ENCODE results near the gene TRNP1.

The TRNP1 gene

DNA sequence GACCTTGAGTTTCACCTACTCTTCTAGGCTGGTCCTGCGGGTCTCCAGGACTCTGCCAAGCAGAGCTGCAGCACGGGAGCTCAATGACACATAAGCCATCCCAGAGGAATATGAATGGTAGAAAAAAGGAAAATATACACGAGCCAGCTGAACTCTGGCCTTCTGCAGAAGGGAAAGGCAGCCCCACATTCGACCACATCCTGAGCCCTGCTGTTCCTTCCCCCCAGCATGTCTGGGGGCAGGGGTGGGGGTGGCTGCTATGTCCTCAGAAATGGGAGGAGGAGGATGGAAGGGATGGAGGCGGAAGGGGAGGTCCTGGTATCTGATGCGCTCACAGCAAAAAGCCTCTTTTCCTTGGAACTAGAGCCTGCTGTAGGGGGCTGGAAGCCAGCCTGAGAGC, 21.1 kb upstream of the TRNP1 start:
- no peak for DNase-seq (ENCODE audit: low read depth)
- TF ChIP-seq, protein P1, sequence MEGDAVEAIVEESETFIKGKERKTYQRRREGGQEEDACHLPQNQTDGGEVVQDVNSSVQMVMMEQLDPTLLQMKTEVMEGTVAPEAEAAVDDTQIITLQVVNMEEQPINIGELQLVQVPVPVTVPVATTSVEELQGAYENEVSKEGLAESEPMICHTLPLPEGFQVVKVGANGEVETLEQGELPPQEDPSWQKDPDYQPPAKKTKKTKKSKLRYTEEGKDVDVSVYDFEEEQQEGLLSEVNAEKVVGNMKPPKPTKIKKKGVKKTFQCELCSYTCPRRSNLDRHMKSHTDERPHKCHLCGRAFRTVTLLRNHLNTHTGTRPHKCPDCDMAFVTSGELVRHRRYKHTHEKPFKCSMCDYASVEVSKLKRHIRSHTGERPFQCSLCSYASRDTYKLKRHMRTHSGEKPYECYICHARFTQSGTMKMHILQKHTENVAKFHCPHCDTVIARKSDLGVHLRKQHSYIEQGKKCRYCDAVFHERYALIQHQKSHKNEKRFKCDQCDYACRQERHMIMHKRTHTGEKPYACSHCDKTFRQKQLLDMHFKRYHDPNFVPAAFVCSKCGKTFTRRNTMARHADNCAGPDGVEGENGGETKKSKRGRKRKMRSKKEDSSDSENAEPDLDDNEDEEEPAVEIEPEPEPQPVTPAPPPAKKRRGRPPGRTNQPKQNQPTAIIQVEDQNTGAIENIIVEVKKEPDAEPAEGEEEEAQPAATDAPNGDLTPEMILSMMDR (IDR thresholded peaks at IDR 0.05; ENCODE audit: low read length, missing control alignments), result no peak
- no peak overlapping the region for H3K4me3 ChIP-seq (replicated peaks; ENCODE audit: low read depth, low read length)

DNA sequence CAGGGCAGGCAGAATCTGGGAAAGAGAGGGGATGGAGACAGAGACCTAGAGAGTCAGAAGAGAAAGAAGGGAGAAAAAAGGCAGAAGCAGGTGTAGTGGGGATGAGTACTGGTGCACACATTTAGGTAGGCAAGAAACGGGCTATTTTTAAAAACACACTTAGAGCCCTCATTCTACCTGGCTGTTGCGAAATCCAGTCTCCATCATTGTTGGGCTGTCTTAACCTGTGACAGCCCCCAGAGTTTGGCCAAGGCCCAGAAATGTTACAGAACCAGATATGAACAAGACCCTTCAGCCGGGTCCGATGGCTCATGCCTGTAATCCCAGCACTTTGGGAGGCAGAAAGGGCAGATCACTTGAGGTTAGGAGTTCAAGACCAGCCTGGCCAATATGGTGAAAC, 20.7 kb upstream of the TRNP1 start:
- TF ChIP-seq, protein P1 (IDR thresholded peaks at IDR 0.05; ENCODE audit: low read length, missing control alignments), result no peak
- no peak overlapping the region for H3K4me3 ChIP-seq (replicated peaks; ENCODE audit: low read depth, low read length)
- no peak for DNase-seq (ENCODE audit: low read depth)

DNA sequence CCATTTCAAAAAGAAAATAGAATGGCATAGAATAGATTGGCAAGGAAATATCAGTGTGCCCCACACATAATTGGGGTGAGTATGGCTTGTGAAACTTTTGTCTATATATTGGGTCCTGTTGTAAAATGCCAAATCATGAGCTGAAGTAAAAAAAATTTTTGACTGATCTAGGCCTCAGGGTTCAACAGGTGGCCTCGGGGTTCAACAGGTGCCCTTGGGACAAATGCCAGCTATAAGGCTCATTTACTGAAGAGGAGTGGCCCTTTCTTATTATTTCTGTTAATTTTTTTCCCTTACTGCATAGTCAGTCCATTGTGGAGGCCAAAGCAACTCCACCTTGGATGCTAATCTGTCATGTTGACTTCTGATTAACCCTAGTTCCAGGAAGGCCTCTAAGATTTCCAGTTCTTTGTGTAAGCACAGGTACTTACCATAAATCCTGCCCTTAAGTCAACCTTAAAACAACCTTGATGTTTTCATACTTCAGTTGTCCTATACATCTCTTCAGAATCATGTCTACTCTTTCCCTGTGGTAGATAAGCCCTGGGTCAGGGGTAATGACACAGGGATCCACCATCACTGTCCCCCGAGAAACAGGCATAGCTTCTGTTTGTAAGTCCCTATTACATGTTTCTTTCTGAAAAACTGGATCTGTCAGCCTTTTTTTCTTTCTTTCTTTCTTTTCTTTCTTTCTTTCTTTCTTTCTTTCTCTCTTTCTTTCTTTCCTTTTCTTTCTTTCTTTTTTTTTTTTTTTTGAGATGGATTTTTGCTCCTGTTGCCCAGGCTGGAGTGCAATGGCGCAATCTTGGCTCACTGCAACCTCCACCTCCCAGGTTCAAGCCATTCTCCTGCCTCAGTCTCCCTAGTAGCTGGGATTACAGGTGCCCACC, 16.6 kb upstream of the TRNP1 start:
- TF ChIP-seq, protein P1 (IDR thresholded peaks at IDR 0.05; ENCODE audit: low read length, missing control alignments), result no peak
- no peak overlapping the region for H3K4me3 ChIP-seq (replicated peaks; ENCODE audit: low read depth, low read length)
- no peak for DNase-seq (ENCODE audit: low read depth)

DNA sequence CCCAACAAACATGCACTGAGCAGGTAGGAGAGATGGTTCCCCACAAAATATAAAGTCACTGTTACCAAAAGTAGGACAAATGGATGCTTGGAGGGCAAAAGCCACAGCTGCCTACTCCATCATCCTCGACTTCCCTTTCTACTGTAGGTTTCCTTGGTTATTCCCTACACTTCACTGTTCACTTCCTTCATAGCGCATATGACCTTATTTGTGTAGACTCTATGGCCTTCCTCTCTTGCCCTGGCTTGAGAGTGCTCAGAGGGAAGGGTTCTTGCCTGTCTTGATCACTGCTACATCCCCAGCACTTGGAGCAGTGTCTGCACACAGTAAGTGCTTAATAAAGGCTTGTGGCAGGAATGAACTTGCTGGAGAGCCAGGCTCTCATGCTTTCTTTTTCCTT, 14.6 kb upstream of the TRNP1 start:
- no peak overlapping the region for H3K4me3 ChIP-seq (replicated peaks; ENCODE audit: low read depth, low read length)
- no peak for DNase-seq (ENCODE audit: low read depth)
- TF ChIP-seq, protein P1 (IDR thresholded peaks at IDR 0.05; ENCODE audit: low read length, missing control alignments), result no peak

DNA sequence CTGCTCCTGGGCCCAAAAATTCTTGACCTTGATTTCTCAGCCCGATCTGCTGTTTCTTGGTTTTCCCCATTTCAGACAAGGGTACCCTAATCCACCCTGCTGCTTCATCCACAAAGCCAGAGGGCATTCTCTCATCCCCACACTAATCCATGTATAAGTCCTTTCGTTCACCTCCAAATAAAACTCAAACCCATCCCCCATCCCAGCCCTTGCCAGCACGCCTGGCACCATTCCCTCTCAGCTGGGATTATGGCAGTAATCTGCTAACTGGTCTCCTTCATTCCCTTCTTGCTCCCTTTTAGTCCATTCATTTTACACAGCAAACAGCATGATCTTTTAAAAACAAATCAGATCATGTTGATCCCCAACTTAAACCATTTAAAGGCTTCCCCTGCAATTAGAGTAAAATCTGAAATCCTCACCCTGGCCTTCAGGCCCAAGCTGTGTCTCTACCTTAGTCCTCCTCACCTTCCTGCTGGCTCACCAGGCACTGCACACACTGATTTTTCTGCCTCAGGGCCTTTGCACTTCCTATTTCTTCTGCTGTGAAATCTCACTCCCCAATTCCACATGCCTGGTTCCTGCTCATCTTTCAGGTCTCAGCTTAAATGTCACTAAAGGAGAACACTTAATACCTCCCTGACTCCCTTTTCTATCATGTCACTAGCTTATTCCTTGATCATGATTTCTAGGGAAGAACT, 12.2 kb upstream of the TRNP1 start:
- TF ChIP-seq, protein P1 (IDR thresholded peaks at IDR 0.05; ENCODE audit: low read length, missing control alignments), result no peak
- DNase-seq (ENCODE audit: low read depth), result no peak

DNA sequence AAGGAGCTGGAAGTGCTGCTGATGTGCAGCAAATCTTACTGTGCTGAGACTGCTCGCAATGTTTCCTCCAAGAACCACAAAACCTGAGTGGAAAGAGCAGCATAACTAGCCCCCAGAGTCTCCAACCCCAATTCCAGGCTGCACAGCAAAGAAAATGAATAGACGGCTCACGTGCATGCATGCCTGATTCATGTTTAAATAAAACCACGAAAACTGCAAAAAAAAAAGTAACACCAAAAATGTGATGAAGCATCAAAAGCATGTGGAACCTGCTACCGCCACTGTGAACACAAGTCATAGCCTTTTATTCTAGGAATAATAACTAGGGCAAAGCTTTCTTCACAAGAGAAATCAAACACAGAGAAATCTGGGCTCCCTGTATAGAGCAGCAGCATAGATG, 9.6 kb upstream of the TRNP1 start:
- TF ChIP-seq, protein P1 (IDR thresholded peaks at IDR 0.05; ENCODE audit: low read length, missing control alignments), result no peak
- no peak for DNase-seq (ENCODE audit: low read depth)
- no peak overlapping the region for H3K4me3 ChIP-seq (replicated peaks; ENCODE audit: low read depth, low read length)

More for the DNA sequence above, 12.2 kb upstream of the TRNP1 start:
- H3K4me3 ChIP-seq (replicated peaks; ENCODE audit: low read depth, low read length), result no peak overlapping the region
